HCT116 (cell line): ENCODE results near the gene HHIPL1.

Source experiments
- CBX3 ChIP-seq: IDR thresholded peaks from 2 replicates; pipeline ENCODE4 v1.6.1; 2012; ENCODE audit warnings: low read depth
- CEBPB ChIP-seq: IDR thresholded peaks from 2 replicates; pipeline ENCODE4 v1.6.1; 2012; ENCODE audit warnings: low read depth
- POLR2A ChIP-seq: IDR thresholded peaks from 2 replicates; pipeline ENCODE4 v1.7.0; 2011; ENCODE audit warnings: borderline replicate concordance; ENCODE audit not compliant: insufficient read depth, insufficient read length; ENCODE audit errors: extremely low read depth
- POLR2AphosphoS5 ChIP-seq: IDR thresholded peaks from 2 replicates; pipeline ENCODE4 v1.6.1; 2011; ENCODE audit warnings: mild to moderate bottlenecking, low read depth, low read length, moderate library complexity
- RAD21 ChIP-seq: IDR thresholded peaks from 2 replicates; pipeline ENCODE4 v1.6.1; 2012; ENCODE audit warnings: low read depth, mild to moderate bottlenecking
- SP1 ChIP-seq: IDR thresholded peaks from 2 replicates; pipeline ENCODE4 v1.6.1; 2012; ENCODE audit warnings: low read depth
- TCF7L2 ChIP-seq: IDR thresholded peaks from 2 replicates; pipeline ENCODE4 v1.7.0; 2011; ENCODE audit warnings: borderline replicate concordance, inconsistent platforms; ENCODE audit not compliant: insufficient read depth, insufficient read length; ENCODE audit errors: extremely low read depth
- YY1 ChIP-seq: IDR thresholded peaks from 2 replicates; pipeline ENCODE4 v1.6.1; 2011; ENCODE audit warnings: low read length, low read depth, moderate library complexity, mild to moderate bottlenecking; ENCODE audit not compliant: insufficient replicate concordance; ENCODE audit errors: extremely low read depth
- TF ChIP-seq, protein P1 (sequence below), 3 experiments: fragments of 200-600 bp in 1 of 3; sonication (generic) in 1 of 3; IDR thresholded peaks in 2 of 3; conservative IDR thresholded peaks in 1 of 3; 2 replicates each; pipeline ENCODE4 v1.5.1; 2012 to 2017; ENCODE audit warnings: low read depth in 2 of 3, low read length in 2 of 3, antibody characterized with exemption in 1 of 3, borderline replicate concordance in 1 of 3, control low read depth in 1 of 3, mild to moderate bottlenecking in 1 of 3, mixed read lengths in 1 of 3, mixed run types in 1 of 3, moderate library complexity in 1 of 3; ENCODE audit not compliant: insufficient read depth in 1 of 3
- TF ChIP-seq, protein P2 (sequence below): IDR thresholded peaks from 2 replicates; pipeline ENCODE4 v1.6.1; 2011; ENCODE audit warnings: mild to moderate bottlenecking, low read length, moderate library complexity; ENCODE audit not compliant: insufficient replicate concordance; ENCODE audit errors: extremely low read depth

DNA sequence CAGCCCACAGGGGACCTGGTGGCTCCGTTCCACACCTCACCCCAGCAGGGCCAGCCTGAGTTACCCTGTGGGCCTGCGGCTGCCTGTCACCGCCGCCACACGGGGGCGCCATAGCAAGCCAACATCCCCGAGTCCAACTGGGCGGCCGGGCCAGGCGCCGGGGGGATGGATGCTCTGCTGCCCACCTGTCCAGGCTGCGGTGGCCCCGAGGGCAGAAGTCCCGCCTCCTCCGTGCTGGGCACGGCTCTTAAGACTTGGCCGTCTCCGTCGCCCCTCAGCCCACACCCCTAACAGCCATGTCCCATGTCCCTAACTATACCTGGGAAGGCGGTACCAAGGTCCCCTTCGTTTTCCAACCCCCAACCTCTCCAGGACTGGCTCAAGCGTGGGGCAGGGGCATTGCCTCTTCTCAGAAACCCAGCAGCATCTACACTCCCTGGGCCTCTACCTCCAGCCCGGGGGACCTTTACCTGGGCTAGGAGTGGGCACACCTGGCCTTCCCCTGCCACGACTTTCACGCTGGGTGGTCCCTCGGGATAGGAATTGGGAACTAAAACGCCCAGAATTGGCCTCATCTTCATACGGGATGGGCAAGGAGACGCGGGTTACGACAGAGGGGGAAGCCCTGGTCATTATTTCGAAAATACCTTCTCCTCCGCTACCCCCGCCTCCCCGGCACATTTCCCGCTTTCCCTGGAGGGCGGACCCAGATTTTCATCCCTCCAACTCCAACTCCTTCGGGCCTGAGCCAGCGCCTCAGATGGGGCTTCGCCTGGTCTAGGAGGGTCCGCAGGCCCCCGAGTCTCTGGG is 38.1 kb downstream of the HHIPL1 start:
- TF ChIP-seq RAD21 (peak; percentile 65), SP1 (no peak), CEBPB (no peak), YY1 (no peak), POLR2AphosphoS5 (0 out of 2 replicates have a peak, but pooled peaks have one; percentile 25), CBX3 (no peak), TCF7L2 (no peak), POLR2A (no peak)
- TF ChIP-seq, protein P1, sequence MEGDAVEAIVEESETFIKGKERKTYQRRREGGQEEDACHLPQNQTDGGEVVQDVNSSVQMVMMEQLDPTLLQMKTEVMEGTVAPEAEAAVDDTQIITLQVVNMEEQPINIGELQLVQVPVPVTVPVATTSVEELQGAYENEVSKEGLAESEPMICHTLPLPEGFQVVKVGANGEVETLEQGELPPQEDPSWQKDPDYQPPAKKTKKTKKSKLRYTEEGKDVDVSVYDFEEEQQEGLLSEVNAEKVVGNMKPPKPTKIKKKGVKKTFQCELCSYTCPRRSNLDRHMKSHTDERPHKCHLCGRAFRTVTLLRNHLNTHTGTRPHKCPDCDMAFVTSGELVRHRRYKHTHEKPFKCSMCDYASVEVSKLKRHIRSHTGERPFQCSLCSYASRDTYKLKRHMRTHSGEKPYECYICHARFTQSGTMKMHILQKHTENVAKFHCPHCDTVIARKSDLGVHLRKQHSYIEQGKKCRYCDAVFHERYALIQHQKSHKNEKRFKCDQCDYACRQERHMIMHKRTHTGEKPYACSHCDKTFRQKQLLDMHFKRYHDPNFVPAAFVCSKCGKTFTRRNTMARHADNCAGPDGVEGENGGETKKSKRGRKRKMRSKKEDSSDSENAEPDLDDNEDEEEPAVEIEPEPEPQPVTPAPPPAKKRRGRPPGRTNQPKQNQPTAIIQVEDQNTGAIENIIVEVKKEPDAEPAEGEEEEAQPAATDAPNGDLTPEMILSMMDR (IDR thresholded peaks at IDR 0.05 in 2 of 3, conservative IDR thresholded peaks at IDR 0.05 in 1 of 3; ENCODE audit: borderline replicate concordance in 1 of 3, insufficient read depth in 1 of 3, low read depth in 2 of 3, low read length in 2 of 3) = peak; percentile 74 to 93 (median 92)
- TF ChIP-seq, protein P2, sequence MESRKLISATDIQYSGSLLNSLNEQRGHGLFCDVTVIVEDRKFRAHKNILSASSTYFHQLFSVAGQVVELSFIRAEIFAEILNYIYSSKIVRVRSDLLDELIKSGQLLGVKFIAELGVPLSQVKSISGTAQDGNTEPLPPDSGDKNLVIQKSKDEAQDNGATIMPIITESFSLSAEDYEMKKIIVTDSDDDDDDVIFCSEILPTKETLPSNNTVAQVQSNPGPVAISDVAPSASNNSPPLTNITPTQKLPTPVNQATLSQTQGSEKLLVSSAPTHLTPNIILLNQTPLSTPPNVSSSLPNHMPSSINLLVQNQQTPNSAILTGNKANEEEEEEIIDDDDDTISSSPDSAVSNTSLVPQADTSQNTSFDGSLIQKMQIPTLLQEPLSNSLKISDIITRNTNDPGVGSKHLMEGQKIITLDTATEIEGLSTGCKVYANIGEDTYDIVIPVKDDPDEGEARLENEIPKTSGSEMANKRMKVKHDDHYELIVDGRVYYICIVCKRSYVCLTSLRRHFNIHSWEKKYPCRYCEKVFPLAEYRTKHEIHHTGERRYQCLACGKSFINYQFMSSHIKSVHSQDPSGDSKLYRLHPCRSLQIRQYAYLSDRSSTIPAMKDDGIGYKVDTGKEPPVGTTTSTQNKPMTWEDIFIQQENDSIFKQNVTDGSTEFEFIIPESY = no peak
